H9 (cell line): ENCODE data around the gene PRSS50. TPM values are rescaled to one million over a fixed set of nuclear protein-coding genes. Genes with fewer than 3 reads are reported as not detected.

ENCODE experiments used
- DNase-seq: peaks from one replicate; pipeline ENCODE4 v3.0.0-alpha.2; 2017
- H2AFZ ChIP-seq: one replicate; pipeline ENCODE4 v1.6.1; 2013; ENCODE audit warnings: mild to moderate bottlenecking, low read length, control low read depth, moderate library complexity
- H2AK5ac ChIP-seq: 2 replicates; pipeline ENCODE4 v1.6.1; 2013; ENCODE audit warnings: low read length, control low read depth, mixed read lengths; ENCODE audit not compliant: insufficient read length
- H2BK120ac ChIP-seq: one replicate; pipeline ENCODE4 v1.6.1; 2013; ENCODE audit warnings: low read depth, mild to moderate bottlenecking, low read length, control low read depth, inconsistent platforms; ENCODE audit not compliant: poor library complexity, severe bottlenecking
- H2BK12ac ChIP-seq: 2 replicates; pipeline ENCODE4 v1.6.1; 2013; ENCODE audit warnings: low read length, control low read depth, mixed read lengths, low read depth; ENCODE audit not compliant: insufficient read length
- H2BK15ac ChIP-seq: 2 replicates; pipeline ENCODE4 v1.6.1; 2013; ENCODE audit warnings: low read depth, low read length, control low read depth
- H2BK20ac ChIP-seq: one replicate; pipeline ENCODE4 v1.6.1; 2013; ENCODE audit warnings: low read depth, mild to moderate bottlenecking, low read length, control low read depth, inconsistent platforms; ENCODE audit not compliant: poor library complexity, severe bottlenecking
- H2BK5ac ChIP-seq: 2 replicates; pipeline ENCODE4 v1.6.1; 2013; ENCODE audit warnings: low read length, control low read depth, mixed read lengths; ENCODE audit not compliant: insufficient read length
- H3K14ac ChIP-seq: 2 replicates; pipeline ENCODE4 v1.6.1; 2013; ENCODE audit warnings: low read length, control low read depth; ENCODE audit not compliant: insufficient read depth
- H3K18ac ChIP-seq: 2 replicates; pipeline ENCODE4 v1.6.1; 2013; ENCODE audit warnings: low read depth, mild to moderate bottlenecking, mixed read lengths, low read length, control low read depth; ENCODE audit not compliant: insufficient read length
- H3K23ac ChIP-seq: 2 replicates; pipeline ENCODE4 v1.6.1; 2013; ENCODE audit warnings: low read length, control low read depth, mixed read lengths, low read depth; ENCODE audit not compliant: insufficient read length
- H3K23me2 ChIP-seq: 2 replicates; pipeline ENCODE4 v1.6.1; 2013; ENCODE audit warnings: low read depth, mild to moderate bottlenecking, mixed read lengths, low read length, control low read depth; ENCODE audit not compliant: insufficient read length, poor library complexity, severe bottlenecking
- H3K27ac ChIP-seq: 2 replicates; pipeline ENCODE4 v1.5.1; 2013; ENCODE audit warnings: low read length, control low read depth, mixed read lengths, low read depth; ENCODE audit not compliant: insufficient read length
- H3K27me3 ChIP-seq: 2 replicates; pipeline ENCODE4 v1.6.1; 2013; ENCODE audit warnings: low read length, control low read depth, inconsistent platforms; ENCODE audit not compliant: insufficient read depth
- H3K4ac ChIP-seq: 2 replicates; pipeline ENCODE4 v1.6.1; 2013; ENCODE audit warnings: low read depth, mild to moderate bottlenecking, control low read depth, inconsistent platforms, low read length, moderate library complexity
- H3K4me1 ChIP-seq: 2 replicates; pipeline ENCODE4 v1.6.1; 2013; ENCODE audit warnings: low read length, control low read depth, inconsistent platforms; ENCODE audit not compliant: insufficient read depth
- H3K4me2 ChIP-seq: 2 replicates; pipeline ENCODE4 v1.6.1; 2013; ENCODE audit warnings: low read length, control low read depth, mixed read lengths; ENCODE audit not compliant: insufficient read length, insufficient read depth
- H3K56ac ChIP-seq: 2 replicates; pipeline ENCODE4 v1.6.1; 2013; ENCODE audit warnings: low read depth, mild to moderate bottlenecking, mixed read lengths, low read length, control low read depth; ENCODE audit not compliant: insufficient read length
- H3K79me1 ChIP-seq: 2 replicates; pipeline ENCODE4 v1.6.1; 2013; ENCODE audit warnings: low read depth, mild to moderate bottlenecking, moderate library complexity, low read length, control low read depth, inconsistent platforms; ENCODE audit not compliant: insufficient read depth, poor library complexity, severe bottlenecking
- H3K79me2 ChIP-seq: 2 replicates; pipeline ENCODE4 v1.6.1; 2013; ENCODE audit warnings: low read length, control low read depth, inconsistent platforms; ENCODE audit not compliant: insufficient read depth
- H3K9ac ChIP-seq: 2 replicates; pipeline ENCODE4 v1.6.1; 2013; ENCODE audit warnings: low read length, control low read depth, mixed read lengths; ENCODE audit not compliant: insufficient read length; ENCODE audit errors: extremely low read depth
- H3K9me3 ChIP-seq: one replicate; pipeline ENCODE4 v1.6.1; 2013; ENCODE audit warnings: low read depth, low read length, inconsistent platforms; ENCODE audit not compliant: control insufficient read depth
- H3T11ph ChIP-seq: one replicate; pipeline ENCODE4 v1.6.1; 2013; ENCODE audit warnings: mild to moderate bottlenecking, low read length, control low read depth, inconsistent platforms
- H4K20me1 ChIP-seq: one replicate; pipeline ENCODE4 v1.6.1; 2013; ENCODE audit not compliant: control insufficient read depth, insufficient read length, insufficient read depth
- H4K5ac ChIP-seq: 2 replicates; pipeline ENCODE4 v1.6.1; 2013; ENCODE audit warnings: low read depth, mild to moderate bottlenecking, mixed read lengths, low read length, control low read depth; ENCODE audit not compliant: insufficient read length
- H4K8ac ChIP-seq: replicated peaks from 2 replicates; pipeline ENCODE4 v1.6.1; 2013; ENCODE audit warnings: low read length, control low read depth, mixed read lengths, low read depth; ENCODE audit not compliant: insufficient read length
- H4K91ac ChIP-seq: 2 replicates; pipeline ENCODE4 v1.6.1; 2013; ENCODE audit warnings: low read depth, mild to moderate bottlenecking, moderate library complexity, mixed read lengths, low read length, control low read depth; ENCODE audit not compliant: insufficient read length
- H3K27ac Mint-ChIP-seq, 3 experiments: 2 replicates in 2 of 3; 3 replicates in 1 of 3; pipeline ENCODE4 v1.8.0; 2020 to 2021; ENCODE audit warnings: mixed read lengths in 3 of 3, mild to moderate bottlenecking in 1 of 3, moderate library complexity in 1 of 3
- H3K27me3 Mint-ChIP-seq: 2 replicates; pipeline ENCODE4 v1.8.0; 2021; ENCODE audit warnings: low read depth, mild to moderate bottlenecking, moderate library complexity, mixed read lengths
- H3K36me3 Mint-ChIP-seq, 3 experiments: 2 replicates in 2 of 3; 3 replicates in 1 of 3; pipeline ENCODE4 v1.8.0; 2020 to 2021; ENCODE audit warnings: low read depth in 3 of 3, mixed read lengths in 3 of 3; ENCODE audit not compliant: insufficient read depth in 1 of 3
- H3K4me1 Mint-ChIP-seq, 2 experiments: 2 replicates each; pipeline ENCODE4 v1.8.0; 2020; ENCODE audit warnings: mixed read lengths in 2 of 2
- H3K4me3 Mint-ChIP-seq, 2 experiments: 2 replicates in 1 of 2; 3 replicates in 1 of 2; pipeline ENCODE4 v1.8.0; 2020 to 2021; ENCODE audit warnings: mild to moderate bottlenecking in 2 of 2, mixed read lengths in 2 of 2, moderate library complexity in 1 of 2
- H3K9me3 Mint-ChIP-seq, 2 experiments: 2 replicates in 1 of 2; 3 replicates in 1 of 2; pipeline ENCODE4 v1.8.0; 2020; ENCODE audit warnings: mild to moderate bottlenecking in 2 of 2, mixed read lengths in 2 of 2, moderate library complexity in 1 of 2
- CTCF ChIP-seq: fragments of 200-600 bp; sonication (generic); conservative IDR thresholded peaks from 3 replicates; pipeline ENCODE4 v1.8.0; 2021; ENCODE audit warnings: antibody characterized with exemption, mild to moderate bottlenecking
- WGBS: extraction: QIAGEN DNeasy Blood & Tissue Kit; methylation state at CpG from one replicate; pipeline ENCODE4 v1.1.7; 2013; ENCODE audit warnings: missing lambda C conversion rate, low lambda C conversion rate, mixed read lengths; ENCODE audit not compliant: insufficient read length; ENCODE audit errors: extremely low coverage; 5-methylcytosine and 5-hydroxymethylcytosine counted together
- total RNA-seq: library from RNA; stranded (reverse); gene quantifications from 2 replicates; pipeline ENCODE4 v1.2.1, GENCODE V29; 2021

PRSS50 gene
- total RNA-seq, 1 experiment from 2014 or later, result 0.24 TPM

- Mint-ChIP-seq H3K27ac (no peak overlapping the region), H3K9me3 (no peaks in the 10 kb centered on the region), H3K36me3 (peaks cover 0 to 7% (median 0%) of the 10 kb centered on the region in 3 experiments; a peak in 2 of 7 replicates), H3K27me3 (no peaks in the 10 kb centered on the region; the same call in none of the 2 replicates), H3K4me3 (no peak overlapping the region), H3K4me1 (peaks cover 2 to 7% of the 10 kb centered on the region in 2 experiments; a peak in 3 of 4 replicates)
- Histone ChIP-seq H2BK15ac (no peak overlapping the region), H3K9me3 (no peaks in the 10 kb centered on the region), H3K4me1 (no peaks in the 10 kb centered on the region), H3K4me2 (no peak overlapping the region), H3K27ac (no peak overlapping the region), H4K20me1 (no peaks in the 10 kb centered on the region), H3K23ac (no peak overlapping the region), H2BK12ac (no peak overlapping the region), H2BK120ac (no peak overlapping the region), H3K56ac (no peak overlapping the region), H4K91ac (no peak overlapping the region), H3T11ph (no peak overlapping the region), H2BK20ac (no peak overlapping the region), H2BK5ac (no peak overlapping the region), H3K9ac (no peak overlapping the region), H4K8ac (no peak overlapping the region), H3K79me2 (no peaks in the 10 kb centered on the region), H4K5ac (no peak overlapping the region), H2AK5ac (no peak overlapping the region), H2AFZ (no peak overlapping the region), H3K79me1 (no peaks in the 10 kb centered on the region), H3K18ac (no peak overlapping the region), H3K14ac (no peak overlapping the region), H3K23me2 (no peaks in the 10 kb centered on the region), H3K27me3 (no peaks in the 10 kb centered on the region), H3K4ac (no peak overlapping the region)
- peak; percentile 24 for DNase-seq
- WGBS, result no CpG with 5 or more reads among the region's 9 CpGs
- TF ChIP-seq CTCF, result no peak
Observed at GRCh38 chr3:46669191-46669999, 48.3 kb downstream of the PRSS50 start.
